Astrocyte of the spinal cord (primary cell): ENCODE data around the gene RBMS1.
A peak's percentile ranks its signal among the peaks of the same experiment; 100 is the strongest.

Experiments
- DNase-seq: peaks from one replicate; pipeline ENCODE4 v3.0.0; 2011; ENCODE audit warnings: low read depth, low spot score
- H3K4me3 ChIP-seq: 2 replicates; pipeline ENCODE4 v1.5.1; 2011; ENCODE audit warnings: low read depth, mild to moderate bottlenecking, low read length, moderate library complexity
- in situ Hi-C: cut with HindIII; loops from 2 replicates; pipeline ENCODE4 v1.10.0; 2017; ENCODE audit warnings: low sequenced_read_pairs
- TF ChIP-seq, protein P1 (sequence below): IDR thresholded peaks from 2 replicates; pipeline ENCODE4 v1.5.1; 2012; ENCODE audit warnings: low read depth, mild to moderate bottlenecking, low read length, inconsistent platforms

RBMS1 gene

GRCh38 chr2:160418853-160419252, 74.8 kb downstream of the RBMS1 start:
- no peak for DNase-seq
- in situ Hi-C loops = no loop called here
- TF ChIP-seq, protein P1, sequence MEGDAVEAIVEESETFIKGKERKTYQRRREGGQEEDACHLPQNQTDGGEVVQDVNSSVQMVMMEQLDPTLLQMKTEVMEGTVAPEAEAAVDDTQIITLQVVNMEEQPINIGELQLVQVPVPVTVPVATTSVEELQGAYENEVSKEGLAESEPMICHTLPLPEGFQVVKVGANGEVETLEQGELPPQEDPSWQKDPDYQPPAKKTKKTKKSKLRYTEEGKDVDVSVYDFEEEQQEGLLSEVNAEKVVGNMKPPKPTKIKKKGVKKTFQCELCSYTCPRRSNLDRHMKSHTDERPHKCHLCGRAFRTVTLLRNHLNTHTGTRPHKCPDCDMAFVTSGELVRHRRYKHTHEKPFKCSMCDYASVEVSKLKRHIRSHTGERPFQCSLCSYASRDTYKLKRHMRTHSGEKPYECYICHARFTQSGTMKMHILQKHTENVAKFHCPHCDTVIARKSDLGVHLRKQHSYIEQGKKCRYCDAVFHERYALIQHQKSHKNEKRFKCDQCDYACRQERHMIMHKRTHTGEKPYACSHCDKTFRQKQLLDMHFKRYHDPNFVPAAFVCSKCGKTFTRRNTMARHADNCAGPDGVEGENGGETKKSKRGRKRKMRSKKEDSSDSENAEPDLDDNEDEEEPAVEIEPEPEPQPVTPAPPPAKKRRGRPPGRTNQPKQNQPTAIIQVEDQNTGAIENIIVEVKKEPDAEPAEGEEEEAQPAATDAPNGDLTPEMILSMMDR = no peak
- H3K4me3 ChIP-seq = no peak overlapping the region

GRCh38 chr2:160418398-160418765, 75.2 kb downstream of the RBMS1 start:
- TF ChIP-seq, protein P1 = no peak
- no peak overlapping the region for H3K4me3 ChIP-seq
- in situ Hi-C loops = no loop called here
- DNase-seq = no peak

DNA sequence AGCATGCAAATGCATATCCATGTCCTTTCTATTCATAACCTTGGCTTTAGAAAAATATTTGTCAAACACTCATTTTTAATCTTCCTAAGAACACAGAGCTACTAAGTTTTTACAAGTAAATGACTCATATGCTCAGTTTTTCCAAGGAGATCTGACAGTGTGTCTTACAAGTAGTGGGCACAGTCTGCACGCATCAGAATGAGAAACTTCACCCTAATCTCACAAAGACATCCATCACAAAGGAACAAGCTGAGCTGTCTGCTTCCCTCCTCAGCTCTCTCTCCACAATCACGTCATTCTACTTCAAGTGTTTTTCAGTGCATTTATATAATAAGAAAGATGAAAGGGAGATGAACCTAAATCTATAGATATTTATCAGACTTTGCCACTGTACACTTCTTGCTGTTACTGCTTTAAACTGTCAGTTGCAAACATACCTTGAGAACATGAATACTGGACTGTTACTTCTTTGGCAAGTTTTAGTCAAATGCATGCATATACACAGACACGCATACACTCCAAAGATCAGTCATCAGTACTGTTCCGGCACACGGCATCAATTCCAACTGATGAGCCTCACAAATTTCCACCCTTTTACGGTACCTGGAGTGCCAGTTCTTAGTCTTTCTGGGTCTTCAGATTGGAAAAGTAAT, 75.7 kb downstream of the RBMS1 start:
- DNase-seq = peak; percentile 86
- H3K4me3 ChIP-seq = no peak overlapping the region
- in situ Hi-C loops = no loop called here

DNA sequence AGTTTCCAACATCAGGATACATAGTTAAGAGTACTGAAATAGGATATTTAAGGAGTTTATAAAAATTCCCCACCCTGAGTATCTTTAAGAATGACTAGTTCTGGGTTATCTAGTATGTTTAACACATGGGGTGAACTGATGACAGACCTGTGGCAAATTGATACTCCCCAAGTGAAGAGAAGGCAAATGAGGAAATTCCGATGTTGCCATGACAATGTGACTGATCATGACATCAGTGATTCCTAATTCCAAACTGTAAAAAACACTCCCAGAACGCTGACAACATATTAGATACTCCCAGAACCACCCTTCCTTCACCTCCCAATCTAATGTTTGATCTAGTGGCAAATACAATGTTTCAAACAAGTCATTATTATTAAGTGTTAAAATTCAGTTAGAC, 77.6 kb downstream of the RBMS1 start:
- TF ChIP-seq, protein P1 = no peak
- no peak overlapping the region for H3K4me3 ChIP-seq
- in situ Hi-C loops = no loop called here
- DNase-seq = no peak

More for the DNA sequence above, 75.7 kb downstream of the RBMS1 start:
- TF ChIP-seq, protein P1 = no peak

- in situ Hi-C loops = no loop called here
- TF ChIP-seq, protein P1 = no peak
- DNase-seq = no peak
- no peak overlapping the region for H3K4me3 ChIP-seq
Observed at GRCh38 chr2:160411955-160412354, 81.7 kb downstream of the RBMS1 start.

DNA sequence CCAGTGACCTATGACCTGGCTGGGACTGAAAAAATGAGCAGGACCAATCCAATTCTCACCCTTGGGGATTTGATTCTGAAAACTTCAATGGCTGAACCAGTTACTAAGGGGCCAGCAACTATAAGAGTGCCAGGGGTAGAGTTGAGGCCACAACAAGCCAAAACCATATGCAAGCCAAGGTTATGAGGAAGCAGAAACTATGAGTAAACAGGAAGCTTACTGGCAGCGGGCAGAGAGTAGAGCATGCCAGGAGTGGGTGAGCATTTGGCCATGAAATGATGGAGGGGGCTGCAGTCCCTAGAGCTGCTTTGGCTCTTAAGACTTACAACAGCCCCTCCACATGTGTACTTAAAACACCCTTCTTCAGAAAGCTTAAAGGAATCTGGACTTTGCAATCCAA, 82.4 kb downstream of the RBMS1 start:
- no peak for DNase-seq
- in situ Hi-C loops = no loop called here
- TF ChIP-seq, protein P1 = no peak
- no peak overlapping the region for H3K4me3 ChIP-seq
